Measurements from ENCODE around the gene IL13. TPM values are rescaled to one million over a fixed set of nuclear protein-coding genes. Genes with fewer than 3 reads are reported as not detected.
"Not testable (repeated sequence)": the region's sequence is repeated elsewhere in the genome, so short reads cannot be mapped to it uniquely, and the experiment has no call there.

Gene IL13
- total RNA-seq, 1 experiment from 2014 or later = not detected

DNA sequence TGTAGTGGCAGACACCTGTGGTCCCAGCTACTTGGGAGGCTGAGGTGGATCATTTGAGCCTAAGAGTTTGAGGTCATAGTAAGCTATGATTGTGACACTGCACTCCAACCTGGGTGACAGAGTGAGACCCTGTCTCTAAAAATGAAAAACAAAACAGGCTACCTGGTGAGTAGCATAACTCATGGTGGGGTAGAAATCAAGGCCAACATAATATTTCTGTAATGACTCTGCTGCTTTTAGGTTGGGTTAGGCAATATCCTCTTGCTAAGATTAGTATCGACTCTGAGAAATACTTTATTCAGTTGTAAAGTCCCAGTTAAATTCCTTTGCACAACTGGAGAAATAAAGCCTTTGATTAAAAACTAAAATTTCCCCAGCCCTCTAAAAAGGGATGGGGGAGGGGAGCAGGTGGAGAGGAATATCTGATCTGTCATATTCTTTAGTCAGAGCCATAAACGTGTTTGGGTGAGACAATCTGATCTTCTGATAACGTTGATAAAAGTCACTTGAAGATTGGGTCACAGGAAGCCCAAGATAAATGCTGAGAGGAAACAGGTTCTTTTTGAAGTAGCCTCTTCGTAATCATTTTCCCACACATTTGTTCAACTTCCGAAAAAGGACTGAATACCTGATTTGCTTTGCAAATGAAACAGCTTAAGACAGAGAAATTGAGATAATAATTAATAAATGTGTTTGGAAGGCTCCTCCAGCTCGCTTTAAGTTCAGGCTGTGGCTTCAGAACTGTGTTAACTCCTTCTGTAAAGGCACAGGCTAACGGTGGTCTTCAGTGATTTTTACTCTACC is 30.8 kb downstream of the IL13 start:
- no peak for DNase-seq (ENCODE audit: low spot score)

- no peak for DNase-seq (ENCODE audit: low spot score)
Observed at GRCh38 chr5:132689513-132689912, 31.5 kb downstream of the IL13 start.

DNA sequence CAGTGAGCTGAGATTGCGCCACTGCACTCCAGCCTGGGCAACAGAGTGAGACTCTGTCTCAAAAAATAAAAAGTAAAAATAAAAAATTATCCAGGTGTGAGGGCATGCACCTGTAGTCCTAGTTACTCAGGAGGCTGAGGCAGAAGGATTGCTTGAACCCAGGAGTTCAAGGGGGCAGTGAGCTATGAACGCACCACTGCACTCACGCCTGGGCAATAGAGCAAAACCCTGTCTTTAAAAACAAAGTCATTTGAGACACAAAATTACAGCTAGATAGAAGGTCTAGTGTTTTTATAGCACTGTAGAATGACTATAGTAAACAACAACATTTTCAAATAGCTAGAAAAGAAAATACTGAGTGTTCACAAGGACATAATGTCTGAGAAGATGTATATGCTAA is 32.2 kb downstream of the IL13 start:
- no peak for DNase-seq (ENCODE audit: low spot score)

GRCh38 chr5:132691755-132692631 is 34.0 kb downstream of the IL13 start:
- DNase-seq (ENCODE audit: low spot score) = not testable (repeated sequence)

DNA sequence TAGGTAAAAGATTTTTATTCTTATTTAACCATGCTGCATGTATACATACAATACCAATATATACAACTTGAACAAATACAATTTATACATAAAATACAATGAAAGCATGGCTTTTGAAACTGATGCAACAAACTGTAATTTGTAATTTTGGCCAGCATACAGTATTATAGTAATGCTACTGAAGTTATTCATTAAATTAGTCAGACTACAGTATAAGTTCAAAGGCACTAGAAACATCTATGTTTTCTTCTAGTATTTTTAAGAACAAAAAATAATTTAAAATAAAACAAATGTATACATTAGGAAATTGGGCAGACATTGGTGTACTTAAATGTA is 34.6 kb downstream of the IL13 start:
- no peak for DNase-seq (ENCODE audit: low spot score)

DNA sequence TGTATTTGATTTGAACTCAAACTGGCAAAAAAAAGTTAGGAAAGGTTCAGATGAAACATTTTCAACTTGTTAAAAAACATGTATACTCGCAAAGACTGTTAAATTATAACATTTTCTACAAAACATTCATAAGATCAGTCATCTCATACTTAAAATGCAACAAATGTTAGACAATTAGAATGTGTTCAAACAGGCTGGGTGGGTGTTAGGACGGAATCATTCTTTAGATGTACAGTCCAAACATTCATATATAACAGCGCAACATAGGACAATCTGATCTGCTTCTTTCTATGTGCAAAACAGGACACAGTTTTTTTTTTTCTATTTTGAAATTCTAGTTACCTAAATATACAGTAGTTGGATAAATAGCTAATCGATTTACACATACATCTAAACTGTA is 38.0 kb downstream of the IL13 start:
- no peak for DNase-seq (ENCODE audit: low spot score)

GRCh38 chr5:132704875-132705274 is 46.9 kb downstream of the IL13 start:
- peak; percentile 27 for DNase-seq (ENCODE audit: low spot score)

DNA sequence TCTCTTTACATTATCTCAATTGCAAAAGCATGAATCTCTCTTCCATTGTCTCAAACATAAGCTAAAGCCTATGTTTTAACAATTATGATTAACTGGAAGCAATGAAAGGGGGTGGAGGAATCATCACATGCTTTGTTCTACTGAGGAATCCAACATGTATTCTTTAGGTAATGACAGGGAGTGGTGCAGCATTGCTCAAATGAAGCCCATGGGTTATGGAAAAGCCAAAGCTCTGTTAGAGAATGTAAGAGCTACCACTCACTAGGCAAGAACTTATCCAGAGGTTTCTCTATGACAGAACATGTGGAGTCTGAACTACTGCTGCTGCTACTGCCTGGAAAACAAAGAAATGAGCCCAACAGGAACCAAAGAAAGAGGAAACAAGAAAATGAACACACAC is 50.7 kb downstream of the IL13 start:
- DNase-seq (ENCODE audit: low spot score) = no peak

Other genes with a start within 250 kb of the IL13 start
- gene IRF1, start 167.4 kb upstream of the IL13 start, total RNA-seq (2014; rRNA removed; shearing (Covaris generic)) = 4.0 and 9.1 TPM in 2 replicates
- gene IL5, start 114.7 kb upstream of the IL13 start, total RNA-seq (2014; rRNA removed; shearing (Covaris generic)) = not detected in 2 replicates
- gene RAD50, start 101.2 kb upstream of the IL13 start, total RNA-seq (2014; rRNA removed; shearing (Covaris generic)) = 31.6 and 32.5 TPM in 2 replicates
- gene IL4, start 15.8 kb downstream of the IL13 start, total RNA-seq (2014; rRNA removed; shearing (Covaris generic)) = not detected in 2 replicates
- gene KIF3A, start 79.4 kb downstream of the IL13 start, total RNA-seq (2014; rRNA removed; shearing (Covaris generic)) = 10.6 and 16.4 TPM in 2 replicates
- gene CCNI2, start 89.3 kb downstream of the IL13 start, total RNA-seq (2014; rRNA removed; shearing (Covaris generic)) = not detected in 2 replicates
- 48.1 and 55.4 TPM in 2 replicates for gene SEPTIN8, start 119.1 kb downstream of the IL13 start, total RNA-seq (2014; rRNA removed; shearing (Covaris generic))
- not detected in 2 replicates for gene SOWAHA, start 155.1 kb downstream of the IL13 start, total RNA-seq (2014; rRNA removed; shearing (Covaris generic))
- 5.6 and 6.1 TPM in 2 replicates for gene SHROOM1, start 172.5 kb downstream of the IL13 start, total RNA-seq (2014; rRNA removed; shearing (Covaris generic))
- 0.36 and 2.4 TPM in 2 replicates for gene GDF9, start 208.3 kb downstream of the IL13 start, total RNA-seq (2014; rRNA removed; shearing (Covaris generic))
- 198 and 275 TPM in 2 replicates for gene UQCRQ, start 208.5 kb downstream of the IL13 start, total RNA-seq (2014; rRNA removed; shearing (Covaris generic))
- gene LEAP2, start 215.5 kb downstream of the IL13 start, total RNA-seq (2014; rRNA removed; shearing (Covaris generic)) = 0.38 and 1.9 TPM in 2 replicates

Data from A172 (cell line).